GM20000 (cell line): ENCODE results near the gene SCUBE1.

Experiments
- DNase-seq: peaks from one replicate; pipeline ENCODE4 v3.0.0; 2012; ENCODE audit warnings: low spot score
- CTCF ChIP-seq: IDR thresholded peaks from 2 replicates; pipeline ENCODE4 v1.5.1; 2012; ENCODE audit warnings: mild to moderate bottlenecking, control low read depth; ENCODE audit errors: extremely low read depth, missing control alignments

SCUBE1 gene

DNA sequence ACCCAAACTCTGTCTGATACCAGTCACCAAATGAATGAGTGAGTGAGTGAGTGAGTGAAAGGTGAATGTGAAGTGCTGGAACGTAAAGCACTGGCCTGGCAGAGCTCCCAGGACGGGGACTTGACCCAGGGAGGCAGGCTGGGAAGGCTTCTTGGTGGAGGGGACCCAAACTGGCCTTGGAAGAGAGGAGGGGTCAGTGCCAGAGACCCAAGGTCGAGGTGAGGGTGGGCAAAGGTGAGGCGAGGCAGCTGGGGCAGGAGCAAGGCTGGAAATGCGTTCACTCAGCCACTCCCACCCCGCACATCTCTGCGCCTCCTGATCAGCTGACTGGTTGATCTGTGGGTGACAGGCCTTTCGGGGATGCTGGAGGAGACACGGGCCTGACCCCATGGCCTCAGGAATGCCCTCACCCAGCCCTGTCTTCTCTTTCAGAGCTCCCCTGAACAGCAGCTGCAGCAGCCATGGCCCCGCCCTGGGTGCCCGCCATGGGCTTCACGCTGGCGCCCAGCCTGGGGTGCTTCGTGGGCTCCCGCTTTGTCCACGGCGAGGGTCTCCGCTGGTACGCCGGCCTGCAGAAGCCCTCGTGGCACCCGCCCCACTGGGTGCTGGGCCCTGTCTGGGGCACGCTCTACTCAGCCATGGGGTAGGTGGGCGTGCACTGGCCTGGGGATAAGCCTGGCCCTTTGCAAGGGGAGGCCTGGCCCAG is 184.2 kb downstream of the SCUBE1 start:
- no peak for TF ChIP-seq CTCF
- DNase-seq = no peak

- no peak for TF ChIP-seq CTCF
Observed at GRCh38 chr22:43157874-43158546, 185.2 kb downstream of the SCUBE1 start.

DNA sequence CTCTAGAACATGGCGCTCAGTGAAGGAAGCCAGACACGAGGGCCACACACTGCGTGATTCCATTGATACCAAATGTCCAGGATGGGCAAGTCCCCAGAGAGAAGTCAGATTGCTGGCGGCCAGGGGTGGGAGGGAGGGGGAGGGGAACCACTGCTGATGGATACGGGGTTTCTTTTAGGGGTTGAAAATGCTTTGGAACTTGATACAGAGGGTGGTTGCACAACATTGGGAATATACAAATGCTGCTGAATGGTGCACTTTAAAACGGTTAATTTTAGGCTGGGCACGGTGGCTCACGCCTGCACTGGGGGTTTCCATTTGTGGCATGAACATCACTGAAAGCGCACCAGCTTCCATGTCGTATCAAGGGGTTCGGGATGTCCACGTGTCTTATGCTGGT is 186.8 kb downstream of the SCUBE1 start:
- TF ChIP-seq CTCF = no peak
- DNase-seq = no peak

More at GRCh38 chr22:43157874-43158546, 185.2 kb downstream of the SCUBE1 start:
- DNase-seq = no peak

- TF ChIP-seq CTCF = no peak
- no peak for DNase-seq
Observed at GRCh38 chr22:43155789-43156188, 187.4 kb downstream of the SCUBE1 start.

DNA sequence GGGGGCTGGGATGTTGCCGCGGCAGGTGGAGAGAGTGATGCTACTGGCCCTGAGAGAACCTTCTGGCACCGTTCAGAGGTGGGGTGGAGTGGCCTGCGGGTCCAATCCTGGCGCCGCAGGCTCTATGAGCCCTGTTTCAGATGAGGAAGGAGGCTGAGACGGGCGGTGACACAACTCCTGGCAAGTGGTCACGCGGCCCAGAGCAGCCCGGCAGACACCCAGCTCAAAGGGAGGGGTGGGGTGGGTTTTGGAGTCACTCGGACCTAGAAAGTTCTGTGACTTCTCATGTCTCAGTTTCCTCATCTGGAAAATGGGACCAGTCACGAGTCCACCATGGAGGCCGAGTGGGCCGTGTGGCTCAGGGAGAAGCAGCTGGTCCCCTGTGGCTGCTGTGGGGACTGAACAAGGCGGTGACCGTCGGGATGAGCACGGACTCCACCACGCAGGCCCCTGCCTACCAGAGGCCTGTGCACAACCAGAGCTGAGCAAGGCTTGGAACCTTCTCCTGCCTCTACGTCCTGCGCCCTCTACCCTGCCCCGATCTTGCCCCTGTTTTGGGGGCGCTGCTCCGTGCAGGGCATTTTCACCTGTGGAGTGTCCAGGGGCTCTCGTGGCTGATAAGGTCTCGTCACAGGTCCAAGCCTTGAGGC is 188.2 kb downstream of the SCUBE1 start:
- no peak for TF ChIP-seq CTCF
- no peak for DNase-seq

GRCh38 chr22:43153899-43154298 is 189.3 kb downstream of the SCUBE1 start:
- DNase-seq = no peak
- no peak for TF ChIP-seq CTCF
